Hepatocyte (in vitro differentiated cells): ENCODE results near the gene PRR36. TPM values are rescaled to one million over a fixed set of nuclear protein-coding genes. Genes with fewer than 3 reads are reported as not detected.

Experiments
- DNase-seq: peaks from one replicate; pipeline ENCODE4 v3.0.0-alpha.2; 2016; ENCODE audit warnings: low spot score
- H2AFZ ChIP-seq: fragments of 200-600 bp; sonication (generic); 2 replicates; pipeline ENCODE4 v1.6.0; 2016; ENCODE audit warnings: antibody characterized with exemption, mild to moderate bottlenecking
- H3K27ac ChIP-seq: fragments of 200-600 bp; sonication (generic); 2 replicates; pipeline ENCODE4 v1.5.1; 2016; ENCODE audit warnings: mild to moderate bottlenecking
- H3K27me3 ChIP-seq: fragments of 200-600 bp; sonication (generic); 2 replicates; pipeline ENCODE4 v1.6.1; 2016
- H3K36me3 ChIP-seq: fragments of 200-600 bp; sonication (generic); replicated peaks from 2 replicates; pipeline ENCODE4 v1.5.1; 2016; ENCODE audit warnings: low read depth; ENCODE audit not compliant: insufficient read depth
- H3K4me1 ChIP-seq: fragments of 200-600 bp; sonication (generic); 2 replicates; pipeline ENCODE4 v1.5.1; 2016; ENCODE audit warnings: mild to moderate bottlenecking, moderate library complexity; ENCODE audit not compliant: insufficient read depth
- H3K4me2 ChIP-seq: fragments of 200-600 bp; sonication (generic); 2 replicates; pipeline ENCODE4 v1.6.0; 2016
- H3K4me3 ChIP-seq: fragments of 200-600 bp; sonication (generic); 2 replicates; pipeline ENCODE4 v1.5.1; 2016; ENCODE audit warnings: mild to moderate bottlenecking
- H3K79me2 ChIP-seq: fragments of 200-600 bp; sonication (generic); 2 replicates; pipeline ENCODE4 v1.6.0; 2017; ENCODE audit warnings: mild to moderate bottlenecking
- H3K9me2 ChIP-seq: fragments of 200-600 bp; sonication (generic); replicated peaks from 2 replicates; pipeline ENCODE4 v1.6.0; 2017; ENCODE audit warnings: mild to moderate bottlenecking; ENCODE audit not compliant: insufficient read depth
- H3K9me3 ChIP-seq: fragments of 200-600 bp; sonication (generic); 2 replicates; pipeline ENCODE4 v1.5.1; 2016; ENCODE audit warnings: low read depth, mild to moderate bottlenecking
- H4K20me1 ChIP-seq: fragments of 200-600 bp; sonication (generic); 2 replicates; pipeline ENCODE4 v1.6.0; 2016; ENCODE audit warnings: mild to moderate bottlenecking; ENCODE audit not compliant: insufficient read depth, poor library complexity, severe bottlenecking
- EZH2 ChIP-seq: fragments of 200-600 bp; sonication (generic); IDR thresholded peaks from 2 replicates; pipeline ENCODE4 v1.6.1; 2016; ENCODE audit warnings: antibody characterized with exemption, mild to moderate bottlenecking, borderline replicate concordance
- EZH2phosphoT487 ChIP-seq: fragments of 200-600 bp; sonication (generic); IDR thresholded peaks from one replicate; pipeline ENCODE4 v1.6.1; 2018; ENCODE audit warnings: antibody characterized with exemption, mild to moderate bottlenecking, low read depth, moderate library complexity; ENCODE audit not compliant: unreplicated experiment, severe bottlenecking
- WGBS: methylation state at CpG from one replicate; pipeline ENCODE4 v1.1.6; 2016; ENCODE audit warnings: low lambda C conversion rate; ENCODE audit errors: missing lambda C conversion rate; 5-methylcytosine and 5-hydroxymethylcytosine counted together
- polyA plus RNA-seq: library from polyadenylated mRNA; unstranded; fragments of >200 nt; fragmentation: Nextera tagmentation; extraction: Ambion mirVana; gene quantifications from 2 replicates; pipeline ENCODE4 v1.2.1, GENCODE V29; 2016
- total RNA-seq: library from RNA; depleted of rRNA; stranded (reverse); fragments of >200 nt; gene quantifications from 2 replicates; pipeline ENCODE4 v1.2.3, GENCODE V29; 2014
- TF ChIP-seq, protein P1 (sequence below): fragments of 200-600 bp; sonication (generic); IDR thresholded peaks from 2 replicates; pipeline ENCODE4 v1.5.1; 2016; ENCODE audit warnings: antibody characterized with exemption, mild to moderate bottlenecking; ENCODE audit not compliant: poor library complexity

Gene PRR36
- total and polyA plus RNA-seq, 2 experiments from 2014 or later = 1.00 to 2.5 TPM

DNA sequence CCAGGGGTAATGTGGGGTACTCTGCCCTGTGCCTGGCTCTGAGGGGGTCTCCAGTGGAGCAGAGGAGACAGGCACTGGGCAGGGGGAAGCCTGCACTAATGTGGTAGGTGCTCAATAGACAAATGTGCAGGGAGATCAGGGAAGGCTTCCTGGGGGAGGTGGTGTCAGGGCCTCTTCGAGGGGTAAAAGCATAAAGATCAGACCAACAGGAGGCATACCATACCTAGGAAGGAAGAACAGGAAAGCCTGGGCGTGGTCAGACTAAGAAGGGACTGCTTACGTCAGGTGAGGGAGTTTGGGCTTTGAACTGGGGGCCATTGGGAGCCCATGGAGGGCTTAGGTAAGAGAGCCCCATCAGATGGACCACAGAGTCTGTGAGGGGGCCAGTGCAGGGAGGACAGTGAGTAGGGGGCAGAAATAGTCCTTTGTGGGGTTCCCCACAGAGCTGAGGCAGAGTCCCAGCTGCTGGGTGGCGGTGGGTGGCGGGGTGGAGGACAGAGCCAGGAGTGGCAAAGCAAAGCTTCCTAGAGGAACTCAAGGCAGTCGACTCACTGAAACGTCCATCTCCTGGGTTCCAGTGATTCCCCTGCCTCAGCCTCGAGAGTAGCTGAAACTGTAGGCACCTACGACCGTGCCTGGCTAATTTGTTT is 8.8 kb downstream of the PRR36 start:
- Histone ChIP-seq H3K36me3 (no peaks in the 10 kb centered on the region), H4K20me1 (no peaks in the 10 kb centered on the region), H3K9me2 (no peaks in the 10 kb centered on the region), H3K4me2 (no peak overlapping the region), H3K27ac (no peak overlapping the region), H3K79me2 (no peaks in the 10 kb centered on the region), H2AFZ (no peak overlapping the region), H3K9me3 (no peaks in the 10 kb centered on the region), H3K4me1 (peaks cover 6% of the 10 kb centered on the region), H3K27me3 (peaks cover 10% of the 10 kb centered on the region), H3K4me3 (no peak overlapping the region)
- WGBS = 81% methylated on average over 10 of the region's 10 CpGs
- DNase-seq = no peak
- TF ChIP-seq EZH2 (no peak), EZH2phosphoT487 (no peak)
- TF ChIP-seq, protein P1, sequence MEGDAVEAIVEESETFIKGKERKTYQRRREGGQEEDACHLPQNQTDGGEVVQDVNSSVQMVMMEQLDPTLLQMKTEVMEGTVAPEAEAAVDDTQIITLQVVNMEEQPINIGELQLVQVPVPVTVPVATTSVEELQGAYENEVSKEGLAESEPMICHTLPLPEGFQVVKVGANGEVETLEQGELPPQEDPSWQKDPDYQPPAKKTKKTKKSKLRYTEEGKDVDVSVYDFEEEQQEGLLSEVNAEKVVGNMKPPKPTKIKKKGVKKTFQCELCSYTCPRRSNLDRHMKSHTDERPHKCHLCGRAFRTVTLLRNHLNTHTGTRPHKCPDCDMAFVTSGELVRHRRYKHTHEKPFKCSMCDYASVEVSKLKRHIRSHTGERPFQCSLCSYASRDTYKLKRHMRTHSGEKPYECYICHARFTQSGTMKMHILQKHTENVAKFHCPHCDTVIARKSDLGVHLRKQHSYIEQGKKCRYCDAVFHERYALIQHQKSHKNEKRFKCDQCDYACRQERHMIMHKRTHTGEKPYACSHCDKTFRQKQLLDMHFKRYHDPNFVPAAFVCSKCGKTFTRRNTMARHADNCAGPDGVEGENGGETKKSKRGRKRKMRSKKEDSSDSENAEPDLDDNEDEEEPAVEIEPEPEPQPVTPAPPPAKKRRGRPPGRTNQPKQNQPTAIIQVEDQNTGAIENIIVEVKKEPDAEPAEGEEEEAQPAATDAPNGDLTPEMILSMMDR = no peak

DNA sequence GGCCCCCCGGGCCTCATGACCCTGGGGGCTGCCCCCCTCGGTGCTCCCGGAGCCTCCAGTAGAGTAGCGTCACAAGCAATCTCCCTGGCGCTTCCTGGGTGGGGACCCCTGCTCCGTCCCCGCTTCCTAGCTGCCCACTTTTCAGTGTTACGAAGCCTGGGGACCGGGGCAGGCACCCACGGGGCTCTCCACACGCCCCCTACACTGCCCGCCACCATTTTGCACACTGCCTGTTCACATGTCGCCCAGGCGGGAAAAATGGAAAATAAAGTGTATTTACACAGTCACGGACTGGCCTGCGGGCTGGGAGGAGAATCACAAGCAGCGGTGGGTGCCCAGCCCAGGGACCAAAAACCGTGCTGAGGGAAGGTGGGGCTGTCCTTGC is 9.5 kb downstream of the PRR36 start:
- no peaks in the 10 kb centered on the region for H3K79me2 ChIP-seq
- no peaks in the 10 kb centered on the region for H4K20me1 ChIP-seq
- H3K4me2 ChIP-seq = no peak overlapping the region
- H3K36me3 ChIP-seq = no peaks in the 10 kb centered on the region
- no peak overlapping the region for H2AFZ ChIP-seq
- H3K9me3 ChIP-seq = no peaks in the 10 kb centered on the region
- TF ChIP-seq EZH2phosphoT487 (no peak), EZH2 (no peak)
- TF ChIP-seq, protein P1 = no peak
- H3K4me3 ChIP-seq = no peak overlapping the region
- H3K27ac ChIP-seq = no peak overlapping the region
- no peak for DNase-seq
- no peaks in the 10 kb centered on the region for H3K9me2 ChIP-seq
- peaks cover 10% of the 10 kb centered on the region for H3K27me3 ChIP-seq
- H3K4me1 ChIP-seq = peaks cover 6% of the 10 kb centered on the region
- WGBS = 81% methylated on average over 15 of the region's 18 CpGs

DNA sequence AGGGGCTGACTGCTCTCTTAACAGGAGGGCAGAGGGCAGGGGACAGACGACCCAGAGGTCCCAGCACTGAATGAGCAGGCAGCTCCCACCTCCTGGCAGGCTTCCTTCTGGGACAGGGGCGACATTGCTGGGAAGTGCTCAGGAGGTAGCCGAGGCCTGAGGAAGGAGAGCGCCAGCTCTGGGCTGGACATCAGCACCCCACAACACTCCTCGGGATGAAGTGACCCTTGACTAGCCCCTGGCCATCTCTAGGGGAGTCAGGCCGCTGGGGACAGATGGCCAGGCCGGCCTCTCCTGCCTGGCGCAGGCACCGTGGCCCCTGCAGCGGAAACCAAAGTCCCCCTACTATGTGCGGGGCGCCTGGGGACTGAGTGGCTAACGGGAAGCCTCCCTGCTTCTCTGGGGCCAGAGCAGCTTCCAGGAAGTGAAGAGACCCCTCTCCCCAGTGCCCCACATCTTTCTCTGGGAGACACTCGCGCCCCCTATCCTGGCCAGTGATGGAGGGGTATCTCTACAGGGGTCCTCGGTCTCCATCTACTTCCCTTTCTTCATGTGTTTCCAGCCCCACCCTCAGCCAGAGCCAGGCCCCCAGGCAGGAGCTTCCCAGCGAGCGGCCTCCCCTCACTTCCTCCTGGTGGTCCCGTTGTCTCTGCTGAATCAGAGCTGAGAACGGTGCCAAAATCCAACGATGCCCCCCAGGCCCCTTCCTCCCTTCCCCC is 10.1 kb downstream of the PRR36 start:
- Histone ChIP-seq H3K4me2 (no peak overlapping the region), H2AFZ (no peak overlapping the region), H3K4me1 (peaks cover 6% of the 10 kb centered on the region), H3K79me2 (no peaks in the 10 kb centered on the region), H3K4me3 (no peak overlapping the region), H3K27me3 (peaks cover 10% of the 10 kb centered on the region), H3K36me3 (no peaks in the 10 kb centered on the region), H3K27ac (no peak overlapping the region), H3K9me3 (no peaks in the 10 kb centered on the region), H4K20me1 (no peaks in the 10 kb centered on the region), H3K9me2 (no peaks in the 10 kb centered on the region)
- TF ChIP-seq, protein P1 = no peak
- TF ChIP-seq EZH2phosphoT487 = no peak
- no peak for TF ChIP-seq EZH2
- WGBS = 92% methylated on average over 21 of the region's 21 CpGs
- no peak for DNase-seq
